Fibroblast of lung (primary cell): ENCODE data around the gene UTS2B.

Source experiments
- CTCF ChIP-seq, 2 donors: IDR thresholded peaks in 1 of 2; conservative IDR thresholded peaks in 1 of 2; 1 replicate in 1 of 2; 2 replicates in 1 of 2; pipeline ENCODE4 v1.5.1; 2011 to 2012; ENCODE audit warnings: low read length in 2 of 2, control low read depth in 1 of 2, inconsistent platforms in 1 of 2, low read depth in 1 of 2, mild to moderate bottlenecking in 1 of 2
- EZH2 ChIP-seq: IDR thresholded peaks from 2 replicates; pipeline ENCODE4 v1.5.1; 2012; ENCODE audit warnings: low read length, control low read depth, mild to moderate bottlenecking; ENCODE audit errors: missing control alignments

- TF ChIP-seq CTCF (conservative IDR thresholded peaks at IDR 0.05 in 1 of 2, IDR thresholded peaks at IDR 0.05 in 1 of 2; ENCODE audit: low read depth in 1 of 2, low read length in 2 of 2) (no peak), EZH2 (no peak)
Observed at GRCh38 chr3:191237047-191237882, 93.1 kb downstream of the UTS2B start.
